Measurements from ENCODE around the gene RBKS. TPM values are rescaled to one million over a fixed set of nuclear protein-coding genes. Genes with fewer than 3 reads are reported as not detected.
A peak's percentile ranks its signal among the peaks of the same experiment; 100 is the strongest.

RBKS gene
- total and polyA plus RNA-seq, 2 of the 13 experiments (the other 11 are each of a cell fraction or from before 2014, with no cell fraction given): 7.7 to 8.3 TPM

- no peak for TF ChIP-seq SRSF4 (IDR thresholded peaks at IDR 0.05; ENCODE audit: low read depth, low read length, poor library complexity, severe bottlenecking)
- no peak for TF ChIP-seq RXRB (CRISPR knock-in tag; IDR thresholded peaks at IDR 0.05; ENCODE audit: borderline replicate concordance)
- no peak for TF ChIP-seq ZNF143 (CRISPR knock-in tag; IDR thresholded peaks at IDR 0.05)
- 0 out of 2 replicates have a peak, but pooled peaks have one; percentile 40 for TF ChIP-seq ZNF878 (CRISPR knock-in tag; IDR thresholded peaks at IDR 0.05)
- TF ChIP-seq ARNTL (CRISPR knock-in tag; IDR thresholded peaks at IDR 0.05): no peak
- no peak for TF ChIP-seq ZNF639 (CRISPR knock-in tag; conservative IDR thresholded peaks at IDR 0.05)
- no peak for TF ChIP-seq RORA (CRISPR knock-in tag; IDR thresholded peaks at IDR 0.05)
- TF ChIP-seq ZBTB33 (CRISPR knock-in tag; IDR thresholded peaks at IDR 0.05): peak; percentile 77
- TF ChIP-seq ATF4 (CRISPR knock-in tag; IDR thresholded peaks at IDR 0.05): no peak
- 0 out of 2 replicates have a peak, but pooled peaks have one; percentile 19 for TF ChIP-seq ZBTB7B (CRISPR knock-in tag; IDR thresholded peaks at IDR 0.05)
- no peak for TF ChIP-seq ZNF280B (CRISPR knock-in tag; IDR thresholded peaks at IDR 0.05; ENCODE audit: borderline replicate concordance)
- TF ChIP-seq MIER2 (CRISPR knock-in tag; IDR thresholded peaks at IDR 0.05): no peak
- TF ChIP-seq AGO1 (IDR thresholded peaks at IDR 0.05; ENCODE audit: low read depth, low read length, poor library complexity, severe bottlenecking): no peak
- no peak for TF ChIP-seq ZFP90 (CRISPR knock-in tag; IDR thresholded peaks at IDR 0.05; ENCODE audit: borderline replicate concordance)
- TF ChIP-seq HNRNPH1 (optimal IDR thresholded peaks at IDR 0.05; ENCODE audit: low read depth, low read length): no peak
- no peak for TF ChIP-seq NFIC (IDR thresholded peaks at IDR 0.05; ENCODE audit: low read length)
- no peak for TF ChIP-seq GLMP (CRISPR knock-in tag; IDR thresholded peaks at IDR 0.05; ENCODE audit: borderline replicate concordance)
- TF ChIP-seq MEF2D (CRISPR knock-in tag; IDR thresholded peaks at IDR 0.05): no peak
Observed at GRCh38 chr2:27929916-27930486, 39.8 kb upstream of the RBKS start (continued).

All from HepG2 (cell line).